ENCODE results near the gene PRKN.

DNA sequence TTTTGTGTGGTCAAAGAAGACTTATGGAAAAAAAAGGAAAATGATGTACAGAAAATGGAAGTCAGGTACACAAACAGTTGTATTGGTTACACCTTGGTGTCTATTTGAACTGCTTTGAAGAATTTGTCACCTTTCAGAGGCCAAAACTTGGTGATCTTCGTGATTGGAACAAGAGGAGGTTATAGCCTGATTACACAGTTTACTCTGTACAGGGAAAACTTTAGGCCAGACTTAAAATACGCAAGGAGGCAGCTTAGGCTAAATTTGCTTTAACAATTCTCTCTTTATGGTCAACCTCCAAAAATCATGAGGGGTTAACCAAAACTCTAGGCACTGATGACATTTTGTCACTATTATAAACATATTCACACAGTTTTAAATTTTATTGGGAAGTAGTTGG is 353.7 kb downstream of the PRKN start:
- no peak for TF ChIP-seq CTCF (conservative IDR thresholded peaks at IDR 0.05)
- TF ChIP-seq EZH2 (IDR thresholded peaks at IDR 0.05; ENCODE audit: low read depth) = no peak
